Sigmoid colon (tissue), 4 donors: ENCODE results near the gene SYT5.
A peak's percentile ranks its signal among the peaks of the same experiment; 100 is the strongest.

ENCODE experiments used
- CTCF ChIP-seq, 4 experiments: fragments of 450-650 bp in 3 of 4; fragments of 200-600 bp in 1 of 4; IDR thresholded peaks; one replicate each; pipeline ENCODE4 v1.5.1; 2016 to 2019; ENCODE audit warnings: antibody characterized with exemption in 4 of 4, mild to moderate bottlenecking in 3 of 4, moderate library complexity in 2 of 4
- POLR2A ChIP-seq, 2 donors: fragments of 450-650 bp; IDR thresholded peaks; one replicate each; pipeline ENCODE4 v1.6.1; 2016; ENCODE audit warnings: antibody characterized with exemption in 2 of 2, mild to moderate bottlenecking in 2 of 2, moderate library complexity in 2 of 2
- POLR2AphosphoS5 ChIP-seq, 4 donors: sonication (generic); formaldehyde crosslinking; IDR thresholded peaks; one replicate each; pipeline ENCODE4 v1.6.1; 2017; ENCODE audit warnings: antibody characterized with exemption in 4 of 4

- TF ChIP-seq CTCF (IDR thresholded peaks at IDR 0.05) (no peak), POLR2A (IDR thresholded peaks at IDR 0.05) (no peak), POLR2AphosphoS5 (IDR thresholded peaks at IDR 0.05) (peak in 2 of 4 donors; percentile 6 to 30)
Observed at GRCh38 chr19:55189403-55189835, 9.3 kb upstream of the SYT5 start.
